ENCODE data around the gene TGFBRAP1.

The TGFBRAP1 gene

DNA sequence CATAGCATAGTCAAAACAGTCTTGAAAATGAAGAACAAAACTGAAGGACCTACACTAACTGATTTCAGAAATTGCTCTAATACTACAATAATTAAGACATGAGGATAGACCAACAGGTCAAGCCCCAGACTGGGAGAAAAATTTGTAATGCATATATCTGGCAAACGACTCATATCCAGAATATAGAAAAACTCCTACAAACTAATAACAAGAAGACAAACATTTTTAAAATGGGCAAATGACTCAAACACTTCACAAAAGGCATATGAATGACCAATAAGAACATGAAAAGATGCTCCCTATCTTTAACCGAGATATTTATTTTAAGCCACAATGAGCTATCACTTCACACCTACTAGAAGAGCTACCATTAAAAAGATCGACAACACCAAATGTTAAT lies 14.2 kb downstream of the TGFBRAP1 start:
- no peak for DNase-seq (ENCODE audit: low read depth, low spot score)

DNA sequence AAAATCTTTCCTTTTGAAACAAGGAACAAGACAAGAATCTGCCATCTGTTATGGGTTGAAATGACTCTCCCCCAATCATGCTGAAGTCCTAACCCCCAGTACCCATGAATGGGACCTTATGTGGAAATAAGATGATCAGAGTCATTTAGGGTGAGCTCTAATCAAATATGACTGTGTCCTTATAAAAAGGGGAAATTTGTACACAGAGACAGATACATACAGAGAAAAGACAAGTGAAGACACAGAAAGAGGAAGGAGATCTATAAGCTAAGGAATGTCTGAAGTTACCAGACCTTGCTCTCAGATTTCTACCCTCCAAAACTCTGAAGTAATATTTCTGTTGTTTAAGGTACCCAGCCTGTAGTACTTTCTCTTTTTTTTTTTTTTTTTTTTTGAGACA lies 15.7 kb downstream of the TGFBRAP1 start:
- no peak for DNase-seq (ENCODE audit: low read depth, low spot score)

DNA sequence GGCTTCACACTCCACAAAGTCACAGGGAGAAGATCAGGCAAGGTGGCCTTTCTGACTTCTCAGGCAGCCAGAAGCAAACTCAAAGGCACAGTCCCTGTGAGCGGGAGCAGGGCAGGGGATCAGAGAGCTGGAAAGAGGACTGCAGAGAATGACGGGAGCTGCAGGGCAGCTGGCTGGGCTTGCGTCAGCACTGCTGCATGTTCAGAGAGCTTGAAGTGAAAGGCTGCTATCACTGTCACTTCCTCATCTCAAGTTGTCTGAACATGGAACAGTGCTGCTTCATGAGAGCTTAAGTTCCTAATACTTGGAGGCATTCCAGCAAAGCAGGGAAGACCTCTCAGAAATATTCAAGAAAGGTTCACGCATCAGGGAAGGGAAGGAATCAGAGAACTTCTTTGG lies 20.4 kb downstream of the TGFBRAP1 start:
- DNase-seq (ENCODE audit: low read depth, low spot score), result no peak

DNA sequence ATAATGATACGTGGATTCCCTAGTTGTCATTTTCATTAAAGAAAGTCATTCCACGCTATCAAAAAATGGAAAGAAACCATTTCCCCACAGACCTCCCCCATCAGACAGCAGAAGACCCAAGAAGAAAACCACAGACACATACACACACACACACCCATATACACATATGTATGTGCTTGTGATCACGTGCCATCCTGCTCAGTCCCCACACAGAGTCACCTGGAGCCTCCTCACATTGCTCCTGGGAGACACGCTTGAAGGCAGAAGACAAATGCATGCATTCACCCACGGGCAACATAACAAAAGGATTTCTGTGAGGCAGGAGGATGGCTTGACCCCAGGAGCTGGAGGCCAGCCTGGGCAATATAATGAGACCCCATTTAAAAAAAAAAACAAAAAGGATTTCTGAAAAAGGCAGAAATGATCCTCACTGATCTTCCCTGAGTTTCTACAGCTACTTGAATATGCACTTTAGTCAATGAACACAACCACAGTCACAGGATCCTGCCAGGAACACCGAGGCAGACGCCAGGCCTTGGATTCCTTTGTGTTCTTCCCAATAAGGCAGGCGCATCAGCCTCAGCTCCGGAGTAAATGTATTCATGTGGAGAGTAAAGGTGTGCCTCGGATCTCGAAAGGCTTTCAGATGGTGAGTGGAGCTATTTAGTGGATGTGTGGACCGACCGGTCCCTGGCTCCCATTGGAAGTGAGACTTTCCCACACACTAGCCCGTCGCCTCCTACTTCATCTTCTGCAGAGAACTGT lies 21.0 kb downstream of the TGFBRAP1 start:
- no peak for DNase-seq (ENCODE audit: low read depth, low spot score)

DNA sequence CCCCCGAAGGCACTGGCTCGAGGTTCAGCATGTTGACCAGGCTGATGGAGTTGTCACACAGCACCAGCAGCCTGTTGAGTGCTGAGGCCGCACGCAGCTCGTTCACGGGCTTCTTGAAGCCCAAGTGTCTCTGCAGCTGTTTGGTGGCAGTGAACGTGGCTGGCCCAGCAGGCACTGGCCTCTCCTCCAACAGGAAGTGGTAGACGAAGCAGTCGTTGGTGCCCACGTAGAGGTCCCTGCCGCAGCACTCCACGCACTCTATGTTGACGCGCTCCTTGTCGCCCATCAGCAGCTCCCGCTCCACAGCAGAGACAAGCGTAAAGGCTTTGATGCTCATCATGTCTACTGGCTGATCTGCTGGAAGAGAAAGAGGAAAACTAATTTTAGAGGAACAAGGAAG lies 21.6 kb downstream of the TGFBRAP1 start:
- DNase-seq (ENCODE audit: low read depth, low spot score), result no peak

DNA sequence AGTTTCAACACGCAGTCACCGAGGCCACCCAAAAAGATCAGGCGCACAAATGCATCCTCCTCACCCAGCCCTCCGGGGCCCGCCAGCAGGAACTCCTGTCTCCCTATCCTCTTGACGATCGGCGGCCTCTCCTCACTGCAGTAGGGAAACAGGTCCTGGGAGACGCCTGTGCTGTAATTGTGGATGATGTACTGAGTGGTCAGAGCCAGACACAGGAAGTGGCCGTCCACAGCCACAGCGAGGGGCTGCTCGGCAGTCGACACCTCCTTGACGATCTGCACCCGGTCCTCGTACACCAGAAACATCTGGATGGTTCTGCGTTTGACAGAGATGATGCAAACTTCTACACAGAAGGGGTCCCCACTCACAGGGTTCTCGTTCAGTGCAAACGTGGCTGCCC lies 22.0 kb downstream of the TGFBRAP1 start:
- DNase-seq (ENCODE audit: low read depth, low spot score), result no peak

DNA sequence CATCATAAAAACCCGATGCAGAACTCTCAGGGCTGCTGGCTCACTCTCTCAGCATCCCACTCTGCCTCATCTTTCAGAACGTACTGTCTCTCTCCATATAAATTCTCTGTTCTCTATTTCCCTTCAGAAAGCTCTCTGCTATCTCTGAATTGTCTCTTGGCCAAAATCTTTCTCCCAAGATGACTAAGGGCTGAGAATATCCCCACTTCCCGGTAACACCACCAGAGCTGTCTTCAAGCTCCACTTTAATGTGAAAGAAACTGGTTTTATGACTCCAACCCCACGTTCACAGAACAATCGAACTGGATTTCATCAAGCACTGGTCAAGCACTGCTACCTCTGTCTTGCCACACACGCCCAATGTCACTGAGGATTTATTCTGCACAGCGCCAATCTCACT lies 22.4 kb downstream of the TGFBRAP1 start:
- DNase-seq (ENCODE audit: low read depth, low spot score), result no peak

DNA sequence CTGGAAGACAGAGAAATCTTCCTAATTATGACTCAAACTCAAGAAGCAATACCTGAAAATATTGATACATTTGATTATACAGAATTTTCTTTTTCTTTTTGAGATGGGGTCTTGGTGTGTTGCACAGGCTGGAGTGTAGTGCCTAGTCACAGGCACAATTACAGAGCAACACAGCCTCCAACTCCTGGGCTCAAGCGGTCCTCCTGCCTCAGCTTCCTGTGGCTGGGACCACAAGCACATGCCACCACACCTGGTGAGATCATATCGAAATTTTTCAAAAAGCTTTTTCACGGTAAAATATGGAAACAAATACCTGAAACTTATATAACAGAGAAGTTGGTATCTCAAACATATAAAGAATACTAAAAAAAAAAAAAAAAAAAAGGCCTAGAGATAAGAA lies 27.9 kb downstream of the TGFBRAP1 start:
- no peak for DNase-seq (ENCODE audit: low read depth, low spot score)

DNA sequence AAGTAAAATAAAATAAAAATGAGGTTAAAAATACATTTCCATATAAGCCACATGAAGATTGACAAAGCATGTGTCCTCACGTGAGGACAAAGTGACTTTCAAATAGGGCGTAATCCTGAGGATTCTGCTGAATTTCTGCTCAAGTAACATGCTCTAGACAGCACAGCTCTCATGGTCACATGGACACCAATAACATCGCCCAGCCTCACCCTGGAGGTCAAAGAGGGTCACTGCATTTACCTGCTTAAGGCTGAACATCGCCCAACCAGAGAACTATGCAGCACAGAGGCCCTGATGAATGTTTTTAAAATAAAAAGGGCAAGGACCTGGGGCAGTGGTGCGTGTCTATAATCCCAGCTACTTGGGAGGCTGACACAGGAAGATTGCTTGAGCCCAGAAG lies 30.2 kb downstream of the TGFBRAP1 start:
- DNase-seq (ENCODE audit: low read depth, low spot score), result no peak

DNA sequence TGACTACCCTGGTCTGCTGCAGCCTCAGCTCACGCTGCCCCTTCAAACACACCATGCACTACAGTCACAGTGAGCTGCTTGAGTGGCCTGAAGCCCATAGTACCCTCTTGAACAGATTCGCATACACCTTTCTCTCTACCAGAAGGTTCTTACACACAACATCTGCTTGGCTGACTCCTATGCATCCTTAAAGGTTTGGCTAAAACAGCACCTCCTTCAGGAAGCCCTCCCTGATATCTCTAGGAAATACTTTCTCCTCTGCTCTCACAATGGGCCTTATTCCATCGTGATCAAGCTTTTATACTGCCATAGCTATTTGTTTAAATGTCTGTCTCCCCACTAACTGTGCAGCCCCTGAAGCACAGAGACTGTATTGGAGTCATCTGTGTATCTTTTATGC lies 31.5 kb downstream of the TGFBRAP1 start:
- no peak for DNase-seq (ENCODE audit: low read depth, low spot score)

DNA sequence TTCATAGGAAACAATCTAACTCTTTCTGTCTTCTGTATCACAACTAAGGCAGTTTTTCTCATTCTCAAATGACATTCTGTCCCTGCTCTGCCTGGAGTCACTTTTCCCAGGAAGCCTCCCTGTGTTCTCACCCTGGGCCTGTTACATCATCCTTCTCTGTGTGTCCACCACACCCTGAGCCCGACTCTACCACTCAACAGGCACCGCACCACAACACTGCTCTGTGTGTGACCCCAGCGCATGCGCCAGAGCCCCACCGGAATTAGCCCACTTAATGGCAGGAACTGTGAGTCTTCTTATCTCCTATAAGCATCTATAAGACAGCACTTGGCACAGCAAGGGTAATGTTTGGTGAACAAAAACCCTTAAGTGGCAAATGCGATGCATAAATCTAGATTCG lies 32.3 kb downstream of the TGFBRAP1 start:
- DNase-seq (ENCODE audit: low read depth, low spot score), result no peak

DNA sequence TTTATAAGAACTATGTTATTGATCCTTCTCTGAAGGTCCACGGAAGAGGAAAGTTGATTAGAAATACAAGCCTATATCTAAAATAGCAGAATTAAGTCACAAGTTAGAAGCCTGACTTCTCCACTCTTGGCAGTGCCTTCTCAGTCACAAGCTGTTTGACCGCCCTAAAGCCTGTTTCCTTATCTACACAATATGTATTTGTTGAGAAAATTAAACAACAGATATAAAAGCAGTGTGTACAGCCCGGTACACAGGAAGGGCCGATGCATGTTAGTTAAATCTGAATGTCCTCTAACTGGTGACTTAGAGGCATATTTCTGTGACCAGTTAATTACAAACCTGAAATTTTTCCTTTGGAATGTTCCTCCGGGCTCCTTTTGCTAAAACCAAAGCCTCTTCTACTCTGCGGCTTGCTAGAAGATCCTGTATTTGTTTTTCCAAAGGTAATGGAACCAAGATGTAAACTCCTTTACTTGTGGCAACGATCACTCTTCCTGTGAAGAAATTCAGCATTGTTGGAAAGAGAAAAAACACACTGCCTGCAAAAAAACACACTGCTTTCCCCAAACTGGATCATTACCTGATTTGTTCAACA lies 33.4 kb downstream of the TGFBRAP1 start:
- DNase-seq (ENCODE audit: low read depth, low spot score), result no peak

DNA sequence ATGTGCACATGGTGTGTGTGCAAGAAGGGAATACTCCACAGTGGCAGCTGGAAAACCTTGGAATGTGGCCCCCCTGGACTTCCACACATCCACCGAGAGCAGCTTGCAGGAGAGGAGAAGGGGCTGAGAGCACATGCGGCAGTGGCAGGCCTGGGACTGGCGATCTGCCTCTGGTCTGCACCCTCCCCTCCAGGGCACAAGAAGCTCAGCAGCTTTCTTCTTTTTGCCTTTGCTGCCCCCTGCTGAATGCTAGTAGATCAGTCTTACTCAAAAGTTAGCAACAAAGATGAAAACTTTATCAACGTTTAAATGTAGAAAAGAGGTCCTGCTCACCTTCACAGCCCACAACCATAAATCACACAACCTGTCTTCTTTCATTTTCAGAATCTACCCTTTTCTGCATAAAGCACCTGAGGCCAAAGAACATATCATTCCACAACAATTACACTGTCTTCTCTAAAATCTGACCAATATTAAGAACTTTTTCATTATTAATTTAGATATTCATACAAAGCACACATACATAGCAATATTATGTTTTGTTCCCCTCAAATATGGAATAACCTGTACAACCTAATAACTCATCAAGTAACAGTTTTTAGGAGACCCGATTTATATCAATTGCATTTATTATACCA lies 34.6 kb downstream of the TGFBRAP1 start:
- no peak for DNase-seq (ENCODE audit: low read depth, low spot score)

DNA sequence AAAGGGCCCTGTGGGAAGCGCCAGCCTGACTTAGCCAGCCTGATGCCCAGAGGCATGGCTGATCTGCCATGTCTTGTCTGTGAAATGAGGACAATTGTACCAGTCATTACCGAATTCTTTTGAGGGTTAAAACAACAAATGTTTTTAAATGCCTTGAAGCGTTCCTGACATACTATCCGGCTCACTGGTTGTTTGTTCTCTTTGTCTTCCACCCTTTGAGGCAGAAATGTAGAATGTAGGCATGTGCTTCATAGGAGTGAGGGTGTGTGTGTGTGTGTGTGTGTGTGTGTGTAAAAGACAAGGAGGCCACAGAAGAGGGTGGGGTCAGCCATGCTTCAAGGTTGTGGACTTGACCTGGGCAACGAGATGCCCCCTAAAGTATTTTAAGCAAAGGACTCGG lies 35.5 kb downstream of the TGFBRAP1 start:
- DNase-seq (ENCODE audit: low read depth, low spot score), result no peak

DNA sequence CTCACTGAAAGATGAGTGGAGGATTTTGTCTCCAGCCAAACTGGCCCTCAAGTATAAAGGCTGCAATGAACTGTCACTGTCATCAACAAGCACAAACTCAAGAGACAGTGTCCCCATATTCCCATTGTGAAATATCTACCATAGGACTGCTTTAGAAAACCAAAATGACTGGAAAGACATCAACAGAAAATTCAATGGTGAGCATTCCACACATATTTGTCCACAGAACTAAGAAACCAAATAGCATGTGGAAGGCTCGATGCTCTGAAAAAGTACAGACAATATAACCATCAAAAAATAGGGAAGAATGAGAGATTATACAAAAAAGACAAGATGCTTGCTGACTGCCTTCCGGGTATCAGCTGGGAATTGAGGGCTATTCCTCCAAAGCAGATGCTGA lies 37.6 kb downstream of the TGFBRAP1 start:
- DNase-seq (ENCODE audit: low read depth, low spot score), result no peak

DNA sequence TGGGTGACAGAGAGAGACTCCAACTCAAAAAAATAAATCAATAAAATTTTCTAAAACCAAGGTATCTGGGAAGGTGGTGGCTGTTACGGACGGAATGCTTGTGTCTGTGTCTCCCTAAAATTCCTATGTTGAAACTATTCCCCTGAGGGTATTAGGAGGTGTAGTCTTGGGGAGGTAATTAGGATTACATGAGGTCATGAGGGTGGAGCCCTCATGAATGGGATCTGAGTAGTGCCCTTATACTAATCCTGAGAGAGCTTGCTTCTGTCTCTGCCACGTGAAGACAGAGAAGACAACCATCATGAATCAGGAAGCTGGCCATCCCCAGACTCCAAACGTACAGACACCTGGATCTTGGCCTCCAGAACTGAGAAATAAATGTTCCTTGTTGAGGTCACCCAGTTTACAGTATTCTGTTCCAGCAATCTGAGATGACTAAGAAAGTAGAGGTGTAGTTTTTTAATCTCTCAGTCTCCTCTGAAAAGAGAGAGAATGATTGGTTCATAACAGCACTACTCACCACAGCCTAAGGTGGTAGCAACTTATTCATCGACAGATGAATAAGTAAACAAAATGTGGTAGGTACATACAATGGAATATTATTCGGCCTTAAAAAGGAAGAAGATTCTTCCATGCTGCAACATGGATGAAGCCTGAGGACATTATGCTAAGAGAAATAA lies 38.4 kb downstream of the TGFBRAP1 start:
- DNase-seq (ENCODE audit: low read depth, low spot score), result no peak

DNA sequence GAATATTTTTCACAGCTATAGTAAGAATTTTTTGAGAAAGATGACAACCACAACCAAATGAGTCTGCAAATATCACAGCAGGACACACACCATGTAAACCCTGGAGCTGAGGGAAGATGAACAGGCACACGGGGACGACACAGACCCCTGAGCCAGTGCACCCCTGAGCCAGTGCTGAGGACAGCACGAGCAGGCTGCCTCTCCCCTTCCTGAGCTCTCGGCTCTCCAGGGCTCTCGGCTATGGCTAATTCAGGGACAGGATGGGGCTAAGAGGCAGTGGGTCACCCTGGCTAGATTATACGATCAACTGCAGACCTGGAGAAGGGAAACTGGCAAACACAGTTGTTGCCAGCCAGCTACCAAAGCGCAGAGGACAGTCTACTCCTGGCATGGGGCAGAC lies 41.4 kb downstream of the TGFBRAP1 start:
- DNase-seq (ENCODE audit: low read depth, low spot score), result no peak

DNA sequence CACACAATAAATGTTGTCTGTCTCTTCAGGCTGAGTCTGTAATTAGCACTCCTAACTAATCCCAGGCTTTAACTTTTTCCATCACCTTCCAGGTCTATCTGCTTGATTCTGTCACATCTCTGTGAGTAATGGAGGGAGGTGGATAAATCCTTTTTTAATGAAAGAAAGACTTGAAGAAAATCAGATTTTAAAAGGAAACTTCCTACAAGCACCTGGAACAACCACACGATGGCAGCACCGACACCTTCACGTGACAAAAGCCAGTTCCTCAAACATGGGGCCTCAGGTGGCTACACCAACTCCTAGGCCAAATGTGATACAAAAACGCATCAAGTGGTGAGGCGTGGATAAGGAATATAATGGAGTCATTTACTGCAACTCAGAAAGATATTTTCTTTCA lies 41.8 kb downstream of the TGFBRAP1 start:
- DNase-seq (ENCODE audit: low read depth, low spot score), result no peak

DNA sequence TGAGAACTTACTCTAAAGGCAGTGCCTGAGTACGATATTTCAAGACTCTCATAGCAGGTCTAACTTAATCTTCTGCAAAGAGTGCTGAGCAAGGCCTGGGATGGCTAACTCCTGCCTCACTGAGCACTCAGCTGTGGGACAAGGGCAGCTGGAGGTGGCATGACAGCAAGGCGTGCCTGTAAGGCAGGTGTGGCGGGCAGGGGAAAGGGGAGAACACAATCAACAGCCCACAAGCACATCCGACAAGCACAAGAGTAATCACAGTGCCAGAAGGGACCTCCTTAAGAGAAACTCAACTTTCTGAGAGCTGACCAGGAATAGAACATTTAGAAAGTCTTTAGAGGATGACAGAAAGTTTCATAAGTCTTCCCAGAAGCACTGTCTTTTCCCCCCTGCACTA lies 46.0 kb downstream of the TGFBRAP1 start:
- no peak for DNase-seq (ENCODE audit: low read depth, low spot score)

DNA sequence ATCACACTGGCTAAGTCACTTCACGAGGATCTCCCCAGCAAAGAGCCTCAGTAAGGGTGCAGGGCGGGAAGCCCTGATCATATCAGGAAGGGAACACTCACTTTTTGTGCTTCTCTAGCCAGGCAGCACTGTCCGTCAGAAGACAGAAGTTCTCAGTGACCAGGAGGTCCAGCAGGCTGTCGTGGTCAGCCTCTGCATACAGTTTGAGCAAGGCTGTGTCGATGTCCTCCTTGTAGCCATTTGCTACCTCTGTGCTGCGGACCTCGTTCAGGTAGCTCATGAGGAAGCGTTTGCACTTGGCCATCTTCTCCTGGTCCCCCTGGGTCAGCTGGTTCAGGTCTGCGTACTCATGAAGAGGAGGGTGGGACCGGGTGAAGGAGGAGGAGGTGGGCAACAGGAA lies 49.3 kb downstream of the TGFBRAP1 start:
- no peak for DNase-seq (ENCODE audit: low read depth, low spot score)

DNA sequence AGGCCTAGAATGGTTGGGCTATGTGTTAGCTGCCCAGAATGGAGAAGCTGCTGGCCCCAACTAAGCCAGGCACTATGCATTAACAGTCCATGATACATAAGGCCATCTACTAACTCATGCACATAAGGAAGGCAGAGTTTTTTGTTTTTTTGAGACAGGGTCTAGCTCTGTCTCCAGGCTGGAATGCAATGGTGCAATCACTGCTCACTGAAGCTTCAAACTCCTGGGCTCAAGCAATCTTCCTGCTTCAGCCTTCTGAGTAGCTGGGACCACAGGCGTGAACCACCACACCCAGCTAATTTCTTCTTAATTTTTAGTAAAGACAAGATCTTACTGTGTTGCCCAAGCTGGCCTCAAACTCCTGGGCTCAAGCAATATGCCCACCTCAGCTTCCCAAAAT lies 50.4 kb downstream of the TGFBRAP1 start:
- DNase-seq (ENCODE audit: low read depth, low spot score), result no peak

DNA sequence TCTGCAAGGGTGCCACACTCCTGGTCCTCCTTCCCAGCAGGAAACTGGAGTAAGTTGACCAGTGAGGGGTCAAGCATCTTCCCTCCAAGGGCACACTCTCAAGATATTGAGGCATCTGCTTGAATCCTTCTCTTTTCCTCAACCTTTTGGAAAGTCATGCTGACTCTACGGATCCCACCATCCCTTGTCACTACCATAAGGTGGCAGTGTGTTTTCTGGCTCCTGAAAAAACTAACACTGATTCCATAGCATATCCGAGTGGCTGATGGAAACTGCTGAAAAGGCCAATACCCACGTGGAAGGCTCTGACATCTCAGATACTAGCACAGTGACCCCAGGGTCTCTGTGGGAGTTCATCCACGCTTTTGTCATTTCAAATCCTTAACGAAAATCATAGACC lies 50.9 kb downstream of the TGFBRAP1 start:
- DNase-seq (ENCODE audit: low read depth, low spot score), result no peak

DNA sequence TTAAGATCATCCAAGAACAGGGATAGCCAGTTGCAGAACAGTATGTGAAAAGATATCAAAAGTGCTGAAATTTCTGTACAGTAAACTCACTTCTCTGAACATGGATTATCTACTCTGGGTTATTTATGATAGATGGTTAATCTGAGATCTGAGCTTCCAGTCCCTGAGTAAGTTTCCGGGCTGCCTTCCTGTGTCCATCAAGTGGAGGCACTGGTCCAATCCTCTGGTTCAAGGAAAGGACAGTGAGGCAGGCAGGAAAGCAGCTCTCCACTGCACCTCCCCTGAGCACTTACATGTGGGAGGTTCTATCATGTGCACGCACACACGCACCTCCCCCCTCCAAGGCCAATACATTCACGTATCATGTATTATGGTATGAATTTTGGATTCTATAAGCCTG lies 55.5 kb downstream of the TGFBRAP1 start:
- DNase-seq (ENCODE audit: low read depth, low spot score), result no peak

Measured in activated CD4-positive, CD25-positive, alpha-beta regulatory T cell treated with anti-CD3 and anti-CD28 coated beads, Interleukin-2, amount 50 U/mL, for 16 hours (primary cell).